GM06990 (cell line): ENCODE data around the gene SELENOP.

ENCODE experiments used
- DNase-seq: peaks from one replicate; pipeline ENCODE4 v3.0.0-alpha.2; 2011; ENCODE audit not compliant: insufficient read length; ENCODE audit errors: extremely low read depth
- H3K27me3 ChIP-seq: replicated peaks from 2 replicates; pipeline ENCODE4 v1.6.0; 2011; ENCODE audit warnings: low read length; ENCODE audit not compliant: control insufficient read depth, insufficient read depth
- H3K36me3 ChIP-seq: 2 replicates; pipeline ENCODE4 v1.5.1; 2011; ENCODE audit warnings: low read length; ENCODE audit not compliant: control insufficient read depth, insufficient read depth
- H3K4me3 ChIP-seq: replicated peaks from 2 replicates; pipeline ENCODE4 v1.5.1; 2011; ENCODE audit warnings: low read depth, mild to moderate bottlenecking, control low read depth, low read length
- TF ChIP-seq, protein P1 (sequence below): IDR thresholded peaks from 2 replicates; pipeline ENCODE4 v1.5.1; 2011; ENCODE audit warnings: low read length, control low read depth, mild to moderate bottlenecking, inconsistent platforms; ENCODE audit not compliant: insufficient read depth, poor library complexity, severe bottlenecking

Gene SELENOP

DNA sequence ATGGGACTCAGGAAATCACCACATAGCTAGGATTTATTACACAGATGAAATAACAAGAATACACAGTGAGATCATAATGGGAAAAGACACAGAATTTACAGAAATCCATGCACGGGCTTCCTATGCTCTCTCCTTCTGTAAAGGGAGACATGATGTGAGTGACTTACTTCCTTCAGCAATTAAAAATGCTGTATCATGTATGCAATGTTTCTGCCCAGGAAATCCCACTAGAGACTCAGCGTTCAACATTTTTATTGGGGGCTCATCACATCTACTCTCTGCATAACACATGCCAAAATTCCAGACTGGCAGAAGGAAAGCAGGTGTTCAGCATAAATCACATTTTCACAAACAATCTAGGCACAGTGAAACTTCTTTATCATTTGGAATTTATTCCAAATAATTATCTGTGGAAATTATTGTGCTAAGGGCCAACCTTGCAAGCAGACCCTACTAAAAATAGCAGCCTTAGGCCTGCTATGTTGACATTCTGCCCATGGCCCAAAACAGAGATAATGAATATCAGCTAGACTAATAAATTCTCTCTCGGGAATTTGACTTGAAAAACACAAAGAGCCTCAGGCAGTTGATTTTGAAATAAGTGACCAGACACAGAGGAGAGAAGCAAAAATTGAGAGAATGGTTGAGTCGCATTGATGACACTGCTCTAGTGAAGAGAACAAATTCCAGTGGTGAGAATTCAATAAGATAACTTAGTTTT, 31.4 kb upstream of the SELENOP start:
- no peaks in the 10 kb centered on the region for H3K27me3 ChIP-seq
- no peak overlapping the region for H3K4me3 ChIP-seq
- no peaks in the 10 kb centered on the region for H3K36me3 ChIP-seq
- DNase-seq = no peak
- TF ChIP-seq, protein P1, sequence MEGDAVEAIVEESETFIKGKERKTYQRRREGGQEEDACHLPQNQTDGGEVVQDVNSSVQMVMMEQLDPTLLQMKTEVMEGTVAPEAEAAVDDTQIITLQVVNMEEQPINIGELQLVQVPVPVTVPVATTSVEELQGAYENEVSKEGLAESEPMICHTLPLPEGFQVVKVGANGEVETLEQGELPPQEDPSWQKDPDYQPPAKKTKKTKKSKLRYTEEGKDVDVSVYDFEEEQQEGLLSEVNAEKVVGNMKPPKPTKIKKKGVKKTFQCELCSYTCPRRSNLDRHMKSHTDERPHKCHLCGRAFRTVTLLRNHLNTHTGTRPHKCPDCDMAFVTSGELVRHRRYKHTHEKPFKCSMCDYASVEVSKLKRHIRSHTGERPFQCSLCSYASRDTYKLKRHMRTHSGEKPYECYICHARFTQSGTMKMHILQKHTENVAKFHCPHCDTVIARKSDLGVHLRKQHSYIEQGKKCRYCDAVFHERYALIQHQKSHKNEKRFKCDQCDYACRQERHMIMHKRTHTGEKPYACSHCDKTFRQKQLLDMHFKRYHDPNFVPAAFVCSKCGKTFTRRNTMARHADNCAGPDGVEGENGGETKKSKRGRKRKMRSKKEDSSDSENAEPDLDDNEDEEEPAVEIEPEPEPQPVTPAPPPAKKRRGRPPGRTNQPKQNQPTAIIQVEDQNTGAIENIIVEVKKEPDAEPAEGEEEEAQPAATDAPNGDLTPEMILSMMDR = no peak

DNA sequence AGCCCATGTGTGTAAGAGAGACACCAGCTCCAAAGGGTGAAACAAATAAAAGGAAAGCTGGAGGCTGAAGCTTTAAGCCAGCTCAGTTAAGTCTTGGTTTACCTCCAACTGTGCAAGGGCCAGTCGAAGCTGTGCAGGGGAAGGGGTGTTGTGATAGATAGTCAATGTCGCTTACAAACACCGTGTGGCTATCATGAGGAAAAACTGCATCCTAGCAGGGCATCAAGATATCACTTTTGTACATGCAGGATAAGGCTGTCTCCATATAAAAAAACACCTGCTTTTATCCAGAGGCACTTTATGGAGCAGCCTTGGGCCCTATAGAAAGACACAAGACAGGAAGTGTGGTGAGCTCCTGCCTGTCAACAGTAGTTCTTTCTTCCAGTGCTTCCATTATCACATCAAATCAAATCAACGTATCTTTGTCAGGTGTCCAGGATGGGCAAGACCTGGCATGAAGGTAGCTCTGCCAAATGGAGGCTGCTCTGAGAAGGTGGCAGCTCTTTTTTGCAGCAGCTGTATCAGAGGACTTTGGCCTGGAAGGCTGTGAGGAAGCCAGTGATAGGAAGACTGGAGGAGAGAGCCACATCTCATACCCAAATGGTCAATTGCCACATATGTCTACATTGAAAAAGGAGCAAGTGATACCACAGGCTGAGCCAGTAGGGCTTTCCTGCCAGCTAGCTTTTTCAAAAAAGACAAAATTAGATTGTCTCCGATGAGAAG, 29.3 kb upstream of the SELENOP start:
- H3K36me3 ChIP-seq = no peaks in the 10 kb centered on the region
- H3K4me3 ChIP-seq = no peak overlapping the region
- no peaks in the 10 kb centered on the region for H3K27me3 ChIP-seq
- DNase-seq = no peak
- TF ChIP-seq, protein P1 = no peak

DNA sequence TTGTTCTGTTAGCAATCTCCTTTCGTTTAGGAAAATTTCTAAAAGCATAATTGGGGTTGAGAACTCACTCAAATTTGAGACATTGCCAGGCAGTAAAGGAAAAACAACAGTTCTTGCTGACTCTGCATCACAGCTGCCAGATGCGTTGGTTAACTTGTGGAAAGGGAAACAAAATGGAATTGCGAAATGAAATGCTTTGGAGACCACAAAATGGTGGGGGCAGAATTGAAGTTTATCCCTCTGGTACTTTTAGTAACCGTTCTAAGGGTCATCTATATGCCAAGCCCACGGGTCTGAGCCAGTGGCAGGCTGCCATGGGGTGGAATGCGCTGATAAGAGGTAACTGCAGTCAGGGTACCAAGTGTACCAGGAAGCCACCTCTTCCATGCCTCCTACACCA, 28.6 kb upstream of the SELENOP start:
- TF ChIP-seq, protein P1 = no peak
- Histone ChIP-seq H3K27me3 (no peaks in the 10 kb centered on the region), H3K36me3 (no peaks in the 10 kb centered on the region), H3K4me3 (no peak overlapping the region)
- no peak for DNase-seq

DNA sequence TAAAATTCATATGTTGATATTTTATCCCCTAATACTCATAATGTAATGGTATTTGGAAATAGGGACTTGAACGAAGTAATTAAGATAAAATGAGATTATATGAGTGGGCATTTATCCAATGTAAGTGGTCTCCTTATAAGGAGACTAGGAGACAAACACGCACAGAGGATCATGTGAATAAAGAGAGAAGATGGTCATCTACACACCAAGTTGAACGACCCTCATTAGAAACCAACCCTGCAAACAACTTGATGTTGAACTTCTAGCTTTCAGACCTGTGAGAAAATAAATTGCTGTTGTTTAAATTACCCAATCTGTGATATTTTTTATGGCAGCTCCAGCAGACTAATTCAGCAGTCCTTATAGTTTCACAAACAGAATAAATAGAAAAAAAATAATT, 27.5 kb upstream of the SELENOP start:
- H3K36me3 ChIP-seq = no peaks in the 10 kb centered on the region
- H3K4me3 ChIP-seq = no peak overlapping the region
- no peaks in the 10 kb centered on the region for H3K27me3 ChIP-seq
- TF ChIP-seq, protein P1 = no peak
- no peak for DNase-seq

DNA sequence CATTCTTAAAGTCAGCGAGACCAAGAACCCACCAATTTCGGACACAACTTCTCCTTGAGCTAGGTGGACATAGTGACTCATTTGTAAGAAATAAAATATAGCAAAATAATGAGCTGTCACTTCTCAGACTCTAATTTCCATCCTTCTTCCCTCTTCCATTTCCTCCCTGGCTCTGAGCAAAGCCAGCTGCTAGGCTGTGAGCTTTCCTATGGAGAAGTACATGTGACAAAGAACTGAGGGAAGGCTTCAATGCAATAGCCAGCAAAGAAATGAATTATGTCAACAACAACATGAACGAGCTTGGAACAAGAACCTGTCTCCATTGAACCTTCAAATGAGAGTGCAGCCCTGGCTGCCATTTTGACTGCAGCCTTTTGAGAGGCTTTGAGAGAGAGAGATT, 25.9 kb upstream of the SELENOP start:
- no peak for DNase-seq
- TF ChIP-seq, protein P1 = no peak
- Histone ChIP-seq H3K27me3 (no peaks in the 10 kb centered on the region), H3K4me3 (no peak overlapping the region), H3K36me3 (no peaks in the 10 kb centered on the region)
